ENCODE results near the gene SLC6A7. TPM values are rescaled to one million over a fixed set of nuclear protein-coding genes. Genes with fewer than 3 reads are reported as not detected.

Gene SLC6A7
- total RNA-seq, 2 experiments from 2014 or later = not detected

- H3K4me1 Mint-ChIP-seq (ENCODE audit: low read depth) = peaks cover 12% of the 10 kb centered on the region
- DNase-seq = no peak
- no peak overlapping the region for H3K27ac Mint-ChIP-seq
- no peaks in the 10 kb centered on the region for H3K36me3 Mint-ChIP-seq (ENCODE audit: low read depth)
- no peaks in the 10 kb centered on the region for H3K9me3 Mint-ChIP-seq
- no peak overlapping the region for H3K4me3 Mint-ChIP-seq
- H3K27me3 Mint-ChIP-seq (ENCODE audit: low read depth) = peaks cover 8% of the 10 kb centered on the region
- intact Hi-C loops (cut with micrococcal nuclease) = no loop called here
- CTCF ChIA-PET = interaction anchor here (1.0 kb wide), 2 partner anchors 8 to 82 kb away, joined by 3 to 4 read pairs; no protein-coding TSS in a partner anchor
Observed at GRCh38 chr5:150208187-150209098, 18.6 kb downstream of the SLC6A7 start.

- CTCF ChIA-PET = no interaction called here
- Mint-ChIP-seq H3K27me3 (ENCODE audit: low read depth) (peaks cover 8% of the 10 kb centered on the region), H3K9me3 (no peaks in the 10 kb centered on the region), H3K4me1 (ENCODE audit: low read depth) (peaks cover 12% of the 10 kb centered on the region), H3K27ac (no peak overlapping the region), H3K4me3 (no peak overlapping the region), H3K36me3 (ENCODE audit: low read depth) (no peaks in the 10 kb centered on the region)
- intact Hi-C loops (cut with micrococcal nuclease) = no loop called here
- DNase-seq = peak; percentile 38
Observed at GRCh38 chr5:150209099-150209635, 19.3 kb downstream of the SLC6A7 start.

GRCh38 chr5:150210644-150211043, 20.8 kb downstream of the SLC6A7 start:
- no peak for DNase-seq
- intact Hi-C loops (cut with micrococcal nuclease) = no loop called here
- Mint-ChIP-seq H3K36me3 (ENCODE audit: low read depth) (no peaks in the 10 kb centered on the region), H3K4me1 (ENCODE audit: low read depth) (peaks cover 12% of the 10 kb centered on the region), H3K27ac (no peak overlapping the region), H3K9me3 (no peaks in the 10 kb centered on the region), H3K27me3 (ENCODE audit: low read depth) (peaks cover 8% of the 10 kb centered on the region), H3K4me3 (no peak overlapping the region)
- CTCF ChIA-PET = interaction anchor here (1.0 kb wide), 1 partner anchor 36 kb away, joined by 3 read pairs; no protein-coding TSS in a partner anchor

GRCh38 chr5:150211156-150212030, 21.5 kb downstream of the SLC6A7 start:
- no peaks in the 10 kb centered on the region for H3K36me3 Mint-ChIP-seq (ENCODE audit: low read depth)
- intact Hi-C loops (cut with micrococcal nuclease) = no loop called here
- CTCF ChIA-PET = interaction anchor here (1.0 to 1.1 kb wide), 2 partner anchors 37 to 81 kb away, joined by 3 read pairs; no protein-coding TSS in a partner anchor
- peaks cover 12% of the 10 kb centered on the region for H3K4me1 Mint-ChIP-seq (ENCODE audit: low read depth)
- no peaks in the 10 kb centered on the region for H3K9me3 Mint-ChIP-seq
- DNase-seq = no peak
- H3K27ac Mint-ChIP-seq = no peak overlapping the region
- no peak overlapping the region for H3K4me3 Mint-ChIP-seq
- peaks cover 8% of the 10 kb centered on the region for H3K27me3 Mint-ChIP-seq (ENCODE audit: low read depth)

- Mint-ChIP-seq H3K9me3 (no peaks in the 10 kb centered on the region), H3K4me1 (ENCODE audit: low read depth) (peaks cover 8% of the 10 kb centered on the region), H3K36me3 (ENCODE audit: low read depth) (no peaks in the 10 kb centered on the region), H3K27me3 (ENCODE audit: low read depth) (peaks cover 7% of the 10 kb centered on the region), H3K4me3 (no peak overlapping the region), H3K27ac (no peak overlapping the region)
- CTCF ChIA-PET = interaction anchor here (1.5 kb wide), 1 partner anchor 50 kb away, joined by 6 read pairs; no protein-coding TSS in a partner anchor
- no peak for DNase-seq
- intact Hi-C loops (cut with micrococcal nuclease) = no loop called here
Observed at GRCh38 chr5:150213530-150213929, 23.7 kb downstream of the SLC6A7 start.

- DNase-seq = no peak
- H3K27ac Mint-ChIP-seq = no peak overlapping the region
- peaks cover 1% of the 10 kb centered on the region for H3K4me1 Mint-ChIP-seq (ENCODE audit: low read depth)
- no peaks in the 10 kb centered on the region for H3K9me3 Mint-ChIP-seq
- peaks cover 4% of the 10 kb centered on the region for H3K27me3 Mint-ChIP-seq (ENCODE audit: low read depth)
- no peak overlapping the region for H3K4me3 Mint-ChIP-seq
- H3K36me3 Mint-ChIP-seq (ENCODE audit: low read depth) = no peaks in the 10 kb centered on the region
- intact Hi-C loops (cut with micrococcal nuclease) = no loop called here
- CTCF ChIA-PET = interaction anchor here (0.6 to 1.5 kb wide), 4 partner anchors 39 to 322 kb away, joined by 3 to 6 read pairs (median 4); no protein-coding TSS in a partner anchor
Observed at GRCh38 chr5:150214289-150214688, 24.4 kb downstream of the SLC6A7 start.

GRCh38 chr5:150215979-150216944, 26.4 kb downstream of the SLC6A7 start:
- Mint-ChIP-seq H3K27ac (no peak overlapping the region), H3K27me3 (ENCODE audit: low read depth) (peaks cover 4% of the 10 kb centered on the region), H3K4me1 (ENCODE audit: low read depth) (no peaks in the 10 kb centered on the region), H3K9me3 (no peaks in the 10 kb centered on the region), H3K4me3 (no peak overlapping the region), H3K36me3 (ENCODE audit: low read depth) (no peaks in the 10 kb centered on the region)
- no peak for DNase-seq
- CTCF ChIA-PET = interaction anchor here (0.7 to 1.2 kb wide), 5 partner anchors 8 to 219 kb away, joined by 3 to 4 read pairs (median 3); no protein-coding TSS in a partner anchor
- intact Hi-C loops (cut with micrococcal nuclease) = loop anchor here (5.0 kb wide), 1 partner anchor 221 kb away; no protein-coding TSS in a partner anchor

GRCh38 chr5:150217038-150217437, 27.2 kb downstream of the SLC6A7 start:
- no peak overlapping the region for H3K4me3 Mint-ChIP-seq
- no peak overlapping the region for H3K27ac Mint-ChIP-seq
- DNase-seq = no peak
- H3K36me3 Mint-ChIP-seq (ENCODE audit: low read depth) = no peaks in the 10 kb centered on the region
- intact Hi-C loops (cut with micrococcal nuclease) = loop anchor here (5.0 kb wide), 1 partner anchor 220 kb away; no protein-coding TSS in a partner anchor
- H3K27me3 Mint-ChIP-seq (ENCODE audit: low read depth) = peaks cover 4% of the 10 kb centered on the region
- CTCF ChIA-PET = interaction anchor here (1.9 to 2.6 kb wide), 2 partner anchors 59 to 88 kb away, joined by 9 to 10 read pairs; no protein-coding TSS in a partner anchor
- no peaks in the 10 kb centered on the region for H3K4me1 Mint-ChIP-seq (ENCODE audit: low read depth)
- no peaks in the 10 kb centered on the region for H3K9me3 Mint-ChIP-seq

- Mint-ChIP-seq H3K36me3 (ENCODE audit: low read depth) (no peaks in the 10 kb centered on the region), H3K4me1 (ENCODE audit: low read depth) (no peaks in the 10 kb centered on the region), H3K9me3 (no peaks in the 10 kb centered on the region), H3K4me3 (no peak overlapping the region), H3K27ac (no peak overlapping the region), H3K27me3 (ENCODE audit: low read depth) (peaks cover 4% of the 10 kb centered on the region)
- DNase-seq = peak; percentile 91
- intact Hi-C loops (cut with micrococcal nuclease) = loop anchor here (1.0 to 5.0 kb wide), 6 partner anchors 57 to 581 kb away; no protein-coding TSS in a partner anchor
- CTCF ChIA-PET = interaction anchor here (0.8 to 2.6 kb wide), 11 partner anchors 11 to 384 kb away, joined by 3 to 10 read pairs (median 3); no protein-coding TSS in a partner anchor
Observed at GRCh38 chr5:150217873-150218692, 28.2 kb downstream of the SLC6A7 start.

GRCh38 chr5:150218693-150219035, 28.8 kb downstream of the SLC6A7 start:
- Mint-ChIP-seq H3K4me3 (no peak overlapping the region), H3K27ac (no peak overlapping the region), H3K36me3 (ENCODE audit: low read depth) (no peaks in the 10 kb centered on the region), H3K9me3 (no peaks in the 10 kb centered on the region), H3K27me3 (ENCODE audit: low read depth) (peaks cover 4% of the 10 kb centered on the region), H3K4me1 (ENCODE audit: low read depth) (no peaks in the 10 kb centered on the region)
- no peak for DNase-seq
- CTCF ChIA-PET = interaction anchor here (0.8 to 2.6 kb wide), 11 partner anchors 10 to 190 kb away, joined by 3 to 10 read pairs (median 3); no protein-coding TSS in a partner anchor
- intact Hi-C loops (cut with micrococcal nuclease) = loop anchor here (1.0 to 5.0 kb wide), 6 partner anchors 57 to 582 kb away; no protein-coding TSS in a partner anchor
